T47D (cell line): ENCODE measurements around the gene CASP2.

ENCODE experiments used
- DNase-seq, 2 experiments: peaks; one replicate each; pipeline versions ENCODE4 v3.0.0 to v3.0.0-alpha.2; 2011 to 2012; ENCODE audit warnings: low read depth in 1 of 2, low spot score in 1 of 2
- JUND ChIP-seq: IDR thresholded peaks from 2 replicates; pipeline ENCODE4 v1.6.1; 2012; ENCODE audit warnings: low read depth
- in situ Hi-C: cut with HindIII; loops from 2 replicates; pipeline ENCODE4 v1.10.0; 2016; ENCODE audit warnings: low sequenced_read_pairs, low pct_unique_long_range_greater_than_20kb

Gene CASP2

GRCh38 chr7:143287935-143288826 is at the start of gene CASP2:
Gene CASP2 (plus strand): TSS chr7:143288351. CDS start chr7:143288456, 105 bp downstream.
- DNase-seq: peak; percentile 85 to 97
- in situ Hi-C loops: no loop called here
- no peak for TF ChIP-seq JUND

- TF ChIP-seq JUND: no peak
- in situ Hi-C loops: no loop called here
- no peak for DNase-seq
Observed at GRCh38 chr7:143239813-143240212, 48.3 kb upstream of the CASP2 start.

GRCh38 chr7:143240291-143241168 is 47.6 kb upstream of the CASP2 start:
- TF ChIP-seq JUND: no peak
- in situ Hi-C loops: no loop called here
- DNase-seq: peak in 1 of 2 experiments; percentile 81

- TF ChIP-seq JUND: no peak
- DNase-seq: no peak
- in situ Hi-C loops: no loop called here
Observed at GRCh38 chr7:143242306-143242705, 45.8 kb upstream of the CASP2 start.

DNA sequence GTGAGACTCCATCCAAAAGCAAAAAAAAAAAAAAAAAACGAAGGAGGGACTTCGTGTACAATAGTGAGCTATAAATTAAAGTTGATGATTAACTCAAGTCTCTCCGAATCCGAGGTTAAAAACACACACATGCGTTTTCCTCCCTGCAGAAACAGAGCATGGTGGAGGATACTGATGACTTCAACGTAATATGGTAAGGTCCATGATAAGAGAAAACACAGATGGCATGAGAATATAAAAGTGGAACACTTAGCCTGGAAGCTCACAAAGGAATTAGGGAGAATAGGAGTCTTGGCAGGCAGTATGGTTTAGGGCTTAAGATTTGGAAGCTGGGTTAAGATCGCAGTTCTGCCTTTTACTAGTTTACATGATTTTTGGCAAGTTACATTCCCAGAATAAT is 45.0 kb upstream of the CASP2 start:
- DNase-seq: no peak
- in situ Hi-C loops: no loop called here
- TF ChIP-seq JUND: no peak

DNA sequence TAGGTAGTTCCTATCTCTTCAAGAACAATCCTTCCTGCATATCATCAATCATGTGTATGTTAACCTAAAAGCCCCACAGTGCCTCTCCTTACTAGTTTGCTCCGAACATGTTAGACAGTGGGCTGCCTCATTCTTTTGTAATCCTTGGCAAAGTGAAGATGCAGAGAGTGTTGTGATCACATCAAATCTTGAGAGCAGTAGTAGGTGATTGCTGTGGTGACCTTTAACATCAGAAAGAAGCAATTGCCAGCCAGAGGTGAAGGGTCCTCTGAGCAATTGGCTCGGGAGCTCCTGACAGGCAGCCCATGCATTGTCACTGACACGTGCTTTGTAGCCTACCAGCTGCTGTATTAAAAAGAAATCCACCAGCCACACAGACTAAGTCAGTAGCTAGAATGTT is 44.5 kb upstream of the CASP2 start:
- no peak for TF ChIP-seq JUND

GRCh38 chr7:143244321-143244720 is 43.8 kb upstream of the CASP2 start:
- DNase-seq: no peak
- in situ Hi-C loops: no loop called here
- no peak for TF ChIP-seq JUND

More for the DNA sequence above, 44.5 kb upstream of the CASP2 start:
- in situ Hi-C loops: no loop called here
- no peak for DNase-seq

DNA sequence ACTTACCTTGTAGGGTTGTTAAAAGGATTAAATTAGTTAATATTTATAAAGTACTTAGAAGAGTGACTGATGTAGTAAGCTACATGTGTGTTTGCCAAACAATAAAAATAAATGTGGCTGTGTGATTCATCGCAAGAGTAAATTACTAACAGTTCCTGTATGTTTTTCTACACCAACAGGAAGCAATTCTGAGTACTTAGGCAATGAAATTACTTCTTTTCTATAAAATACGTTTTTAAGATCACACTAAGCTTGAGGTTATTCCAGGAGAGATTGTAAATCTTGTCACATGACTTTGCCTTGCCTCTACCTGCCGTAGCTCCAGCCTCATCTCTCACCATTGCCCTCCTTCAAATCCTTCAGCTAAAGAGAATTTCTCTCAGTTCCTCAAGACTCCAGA is 43.0 kb upstream of the CASP2 start:
- no peak for TF ChIP-seq JUND
- in situ Hi-C loops: no loop called here
- no peak for DNase-seq

DNA sequence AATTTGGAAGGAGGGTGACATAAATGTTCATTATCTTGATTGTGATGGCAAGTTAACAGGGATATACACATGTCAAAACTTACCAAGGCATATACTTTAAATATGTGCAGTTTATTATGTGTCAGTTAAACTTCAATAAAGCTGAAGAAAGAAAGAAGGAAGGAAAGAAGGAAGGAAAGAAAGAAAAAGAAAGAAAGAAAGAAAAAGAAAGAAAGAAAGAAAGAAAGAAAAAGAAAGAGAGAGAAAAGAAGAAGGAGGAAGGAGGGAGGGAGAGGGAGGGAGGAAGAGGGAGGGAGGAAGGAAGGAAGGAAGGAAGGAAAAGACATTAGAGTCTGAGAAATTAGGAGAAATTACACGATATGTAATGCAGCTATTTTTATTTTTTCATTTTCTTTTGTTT is 40.8 kb upstream of the CASP2 start:
- in situ Hi-C loops: no loop called here
- TF ChIP-seq JUND: no peak
- DNase-seq: no peak

DNA sequence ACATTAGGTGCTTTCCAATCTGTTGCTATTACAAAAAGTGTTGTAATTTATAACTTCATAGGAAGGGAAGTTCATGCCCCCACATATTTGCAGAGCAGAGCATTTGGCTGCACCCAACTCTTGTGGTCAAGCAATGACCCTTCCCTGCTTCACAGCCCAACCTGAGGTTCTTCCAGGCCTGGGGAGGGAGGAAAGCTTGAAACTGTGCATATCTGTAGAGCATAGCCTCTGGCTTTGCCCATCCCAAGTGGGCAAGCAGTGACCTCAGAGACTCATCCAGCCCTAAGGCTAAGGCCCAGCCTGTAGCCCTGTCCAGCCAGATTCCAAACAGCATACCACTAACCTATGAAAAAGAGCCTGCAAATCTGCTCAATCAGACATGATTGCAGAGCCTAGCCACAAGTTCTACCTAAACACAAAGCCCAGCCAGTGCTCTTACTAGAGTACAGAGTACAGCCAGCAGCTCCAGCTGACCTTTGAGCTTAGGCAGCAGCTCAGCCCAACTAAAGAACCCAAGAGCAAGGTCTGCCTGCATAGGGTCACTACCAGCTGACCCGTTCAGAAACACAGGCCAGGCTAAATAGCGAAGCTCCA is 39.3 kb upstream of the CASP2 start:
- in situ Hi-C loops: no loop called here
- no peak for TF ChIP-seq JUND
- DNase-seq: peak; percentile 21 to 83

GRCh38 chr7:143250199-143250598 is 38.0 kb upstream of the CASP2 start:
- DNase-seq: no peak
- in situ Hi-C loops: no loop called here
- no peak for TF ChIP-seq JUND

DNA sequence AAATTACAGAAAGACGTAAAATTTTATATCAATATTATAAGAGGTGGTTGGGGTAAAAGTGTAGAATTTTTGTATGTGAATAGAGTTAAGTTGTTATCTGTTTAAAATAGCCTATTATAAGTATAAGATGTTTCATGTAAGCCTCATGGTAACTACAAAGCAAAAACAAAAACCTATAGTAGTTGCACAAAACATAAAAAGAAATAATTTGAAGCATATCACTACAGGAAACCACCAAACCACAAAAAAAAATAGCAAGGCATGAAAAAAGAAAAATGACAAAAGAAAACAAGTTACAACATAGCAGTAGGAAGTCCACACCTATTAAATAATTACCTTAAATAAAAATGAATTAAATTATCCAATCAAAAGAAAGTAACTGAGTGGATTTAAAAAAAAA is 37.3 kb upstream of the CASP2 start:
- in situ Hi-C loops: no loop called here
- DNase-seq: no peak
- no peak for TF ChIP-seq JUND
